ENCODE data around the gene ZMIZ2. TPM values are rescaled to one million over a fixed set of nuclear protein-coding genes. Genes with fewer than 3 reads are reported as not detected.
"Not testable (repeated sequence)": the region's sequence is repeated elsewhere in the genome, so short reads cannot be mapped to it uniquely, and the experiment has no call there.

Gene ZMIZ2
- polyA plus RNA-seq, 3 donors = 65.3 to 96.2 (median 94.6) TPM

DNA sequence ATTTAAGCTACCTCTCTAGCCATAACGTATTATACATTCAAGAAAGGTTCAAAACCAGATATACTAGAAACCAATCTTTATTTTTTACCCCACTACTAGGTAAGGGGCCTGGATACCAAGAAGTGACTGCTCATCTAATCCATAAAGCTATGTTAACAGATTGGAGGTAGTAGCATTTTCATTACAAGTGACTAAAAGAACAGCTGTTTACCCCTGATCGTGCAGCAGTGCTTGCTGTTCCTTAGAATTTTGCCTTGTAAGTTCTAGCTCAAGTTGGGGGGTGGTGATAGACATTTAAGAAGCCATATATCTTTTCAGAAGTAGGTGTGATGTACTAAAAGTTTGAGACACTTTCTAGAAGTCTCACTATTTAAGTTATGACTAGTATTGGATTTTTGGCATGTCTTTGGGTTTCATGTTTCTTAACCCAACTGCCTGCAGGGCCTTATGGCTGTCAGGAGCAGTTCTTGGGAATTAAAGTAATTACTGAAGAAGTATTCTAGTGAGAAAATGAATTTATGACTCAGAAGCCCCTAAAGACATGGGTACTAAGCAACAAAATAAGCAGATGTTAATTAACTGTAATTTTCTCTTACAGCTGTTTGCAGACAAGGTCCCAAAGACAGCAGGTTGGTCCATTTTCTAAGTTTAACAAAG is 50.1 kb downstream of the ZMIZ2 start:
- DNase-seq = no peak

DNA sequence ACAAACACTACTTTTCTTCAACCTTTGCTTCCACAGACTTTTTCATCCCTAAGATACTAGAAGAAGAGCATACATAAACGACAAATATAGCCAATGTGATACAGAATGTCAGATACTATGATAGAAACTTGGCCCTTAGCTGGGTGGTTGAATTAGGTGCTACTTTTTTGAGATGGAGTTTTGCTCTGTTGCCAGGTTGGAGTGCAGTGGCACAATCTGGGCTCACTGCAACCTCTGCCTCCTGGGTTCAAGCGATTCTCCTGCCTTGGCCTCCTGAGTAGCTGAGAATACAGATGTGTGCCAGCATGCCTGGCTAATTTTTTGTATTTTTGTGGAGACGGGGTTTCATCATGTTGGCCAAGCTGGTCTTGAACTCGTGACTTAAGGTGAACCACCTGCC is 51.3 kb downstream of the ZMIZ2 start:
- no peak for DNase-seq

DNA sequence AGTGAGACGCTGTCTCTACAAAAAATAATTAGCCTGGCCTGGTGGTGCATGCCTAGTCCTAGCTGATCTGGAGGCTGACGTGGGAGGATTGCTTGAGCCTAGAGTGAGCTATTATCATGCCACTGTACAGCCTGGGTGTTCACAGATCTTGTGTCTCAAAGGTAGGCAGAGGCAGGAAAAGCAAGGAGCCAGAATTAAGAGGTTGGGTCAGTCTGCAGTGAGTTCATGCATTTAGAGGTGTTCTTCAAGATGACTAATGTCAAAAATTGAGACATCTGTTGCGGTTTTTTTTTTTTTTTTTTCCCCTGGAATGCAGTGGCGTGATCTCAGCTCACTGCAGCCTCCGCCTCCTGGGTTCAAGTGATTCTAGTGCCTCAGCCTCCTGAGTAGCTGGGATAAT is 53.2 kb downstream of the ZMIZ2 start:
- DNase-seq = no peak

DNA sequence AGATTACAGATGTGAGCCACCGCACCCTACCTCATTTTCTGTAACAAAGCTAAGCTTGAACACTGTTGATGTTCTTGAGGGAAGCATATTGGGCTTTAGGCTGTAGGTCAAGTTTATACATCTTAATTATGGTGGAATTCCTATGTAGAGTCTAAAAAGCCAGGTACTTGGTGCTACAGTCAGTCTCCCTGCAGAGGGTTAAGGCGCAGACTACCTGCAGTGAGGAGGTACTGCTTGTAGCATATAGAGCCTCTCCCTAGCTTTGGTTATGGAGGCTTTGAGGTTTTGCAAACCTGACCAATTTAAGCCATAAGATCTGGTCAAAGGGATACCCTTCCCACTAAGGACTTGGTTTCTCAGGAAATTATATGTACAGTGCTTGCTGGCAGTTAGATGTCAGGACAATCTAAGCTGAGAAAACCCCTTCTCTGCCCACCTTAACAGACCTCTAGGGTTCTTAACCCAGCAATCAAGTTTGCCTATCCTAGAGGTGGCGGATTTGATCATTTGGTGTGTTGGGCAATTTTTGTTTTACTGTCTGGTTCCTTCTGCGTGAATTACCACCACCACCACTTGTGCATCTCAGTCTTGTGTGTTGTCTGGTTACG is 53.9 kb downstream of the ZMIZ2 start:
- DNase-seq = no peak

DNA sequence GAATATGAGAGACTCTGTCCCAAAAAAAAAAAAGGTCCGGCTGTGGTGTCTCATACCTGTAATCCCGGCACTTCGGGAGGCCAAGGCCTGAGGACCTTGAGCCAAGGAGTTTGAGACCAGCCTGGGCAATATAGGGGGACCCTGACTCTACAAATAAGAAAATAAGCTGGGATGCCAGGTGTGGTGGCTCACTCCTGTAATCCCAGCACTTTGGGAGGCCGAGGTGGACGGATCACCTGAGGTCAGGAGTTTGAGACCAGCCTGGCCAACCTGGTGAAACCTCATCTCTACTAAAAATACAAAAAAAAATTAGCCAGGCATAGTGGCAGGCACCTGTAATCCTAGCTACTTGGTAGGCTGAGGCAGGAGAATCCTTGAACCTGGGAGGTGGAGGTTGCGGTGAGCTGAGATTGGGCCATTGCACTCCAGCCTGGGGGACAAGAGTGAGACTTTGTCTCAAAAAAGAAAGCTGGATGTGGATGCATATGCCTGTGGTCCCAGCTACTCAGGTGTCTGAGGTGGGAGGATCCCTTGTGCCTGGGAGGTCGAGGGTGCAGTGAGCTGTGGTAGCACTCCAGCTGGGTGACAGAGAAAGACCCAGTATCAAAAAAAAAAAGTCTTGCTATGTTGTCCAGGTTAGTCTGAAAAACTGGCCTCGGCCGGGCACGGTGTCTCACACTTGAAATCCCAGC is 55.3 kb downstream of the ZMIZ2 start:
- DNase-seq = not testable (repeated sequence)

DNA sequence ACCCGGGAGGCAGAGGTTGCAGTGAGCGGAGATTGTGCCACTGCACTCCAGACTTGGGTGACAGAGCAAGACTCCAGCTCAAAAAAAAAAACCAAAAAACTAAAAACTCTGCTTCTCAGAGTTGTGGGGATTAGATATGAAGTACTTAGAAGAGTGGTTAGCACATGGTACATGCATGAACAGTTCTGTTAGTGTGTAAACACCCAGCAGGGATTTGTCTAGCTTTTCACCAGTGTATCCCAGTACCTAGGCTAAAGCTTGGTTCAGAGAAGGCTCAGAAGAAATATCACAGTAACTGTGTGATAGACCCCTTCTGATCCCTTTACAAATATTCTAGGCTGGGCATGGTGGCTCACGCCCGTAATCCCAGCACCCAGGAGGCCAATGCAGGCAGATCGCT is 57.3 kb downstream of the ZMIZ2 start:
- no peak for DNase-seq

DNA sequence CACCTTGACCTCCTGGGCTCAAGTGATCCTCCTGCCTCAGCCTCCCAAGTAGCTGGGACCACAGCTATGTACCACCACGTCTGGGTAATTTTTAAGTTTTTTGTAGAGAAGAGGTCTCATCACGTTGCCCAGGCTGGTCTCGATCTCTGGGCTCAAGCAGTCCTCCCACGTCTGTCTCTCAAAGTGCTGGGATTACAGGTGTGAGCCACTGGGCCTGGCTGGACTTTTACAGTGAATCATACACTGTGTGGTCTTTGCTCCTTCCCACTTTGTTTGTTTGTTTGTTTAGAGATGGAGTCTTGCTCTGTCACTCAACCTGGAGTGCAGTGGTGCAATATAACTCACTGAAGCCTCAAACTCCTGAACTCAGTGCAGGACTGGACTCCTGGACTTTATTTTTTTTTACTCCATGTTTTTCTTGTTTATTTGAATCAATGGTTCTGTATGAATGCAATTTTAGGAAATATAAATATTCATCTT is 60.3 kb downstream of the ZMIZ2 start:
- no peak for DNase-seq

DNA sequence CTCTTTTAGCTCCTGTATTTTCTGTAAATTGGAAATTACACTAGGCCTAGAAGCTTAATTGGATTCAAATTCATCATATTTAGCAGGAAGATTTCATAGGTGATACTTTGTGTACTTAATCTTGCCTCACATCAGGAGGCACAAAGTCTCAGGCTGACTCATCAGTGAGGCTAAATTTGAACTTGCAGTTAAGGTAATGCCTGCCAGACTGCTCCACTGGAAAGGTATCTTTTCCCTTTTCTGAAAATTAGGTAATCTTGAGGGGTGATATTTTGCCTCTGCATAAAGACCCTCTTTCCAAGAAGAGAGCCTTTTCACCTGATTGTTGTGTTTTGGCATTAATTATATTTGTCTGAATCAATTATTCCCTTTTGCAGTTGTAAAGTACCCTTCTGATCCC is 62.4 kb downstream of the ZMIZ2 start:
- DNase-seq = no peak

DNA sequence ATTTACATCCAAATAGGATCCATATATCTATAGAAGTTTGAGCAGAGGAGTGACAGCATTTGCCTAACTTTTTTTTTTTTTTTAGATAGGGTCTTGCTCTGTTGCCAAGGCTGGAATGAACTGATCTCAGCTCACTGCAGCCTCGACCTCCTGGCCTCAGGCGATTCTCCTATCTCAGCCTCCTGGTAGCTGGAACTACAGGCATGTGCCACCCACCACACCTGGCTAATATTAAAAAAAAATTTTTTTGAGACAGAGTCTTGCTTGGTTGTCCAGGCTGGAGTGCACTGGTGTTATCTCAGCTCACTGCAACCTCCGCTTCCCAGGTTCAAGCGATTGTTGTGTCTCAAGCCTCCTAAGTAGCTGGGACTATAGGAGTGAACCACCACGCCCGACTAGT is 62.9 kb downstream of the ZMIZ2 start:
- DNase-seq = no peak

DNA sequence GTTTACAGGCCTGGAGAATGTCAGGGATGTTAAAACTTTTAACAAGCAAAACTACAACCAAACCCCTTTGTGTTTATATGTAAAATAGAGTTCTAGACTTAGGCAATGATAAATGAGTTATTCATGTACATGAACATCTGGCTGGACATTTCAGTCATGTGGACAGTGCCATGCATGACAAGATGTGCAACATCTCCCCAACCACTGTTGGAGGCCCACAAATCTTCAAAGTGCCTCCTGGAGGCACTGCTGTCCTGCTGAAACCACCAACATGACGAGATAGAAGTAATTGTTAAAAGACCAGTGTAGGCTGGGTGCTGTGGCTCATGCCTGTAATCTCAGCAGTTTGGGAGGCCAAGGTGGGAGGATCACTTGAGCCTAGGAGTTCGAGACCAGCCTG is 66.3 kb downstream of the ZMIZ2 start:
- DNase-seq = no peak

DNA sequence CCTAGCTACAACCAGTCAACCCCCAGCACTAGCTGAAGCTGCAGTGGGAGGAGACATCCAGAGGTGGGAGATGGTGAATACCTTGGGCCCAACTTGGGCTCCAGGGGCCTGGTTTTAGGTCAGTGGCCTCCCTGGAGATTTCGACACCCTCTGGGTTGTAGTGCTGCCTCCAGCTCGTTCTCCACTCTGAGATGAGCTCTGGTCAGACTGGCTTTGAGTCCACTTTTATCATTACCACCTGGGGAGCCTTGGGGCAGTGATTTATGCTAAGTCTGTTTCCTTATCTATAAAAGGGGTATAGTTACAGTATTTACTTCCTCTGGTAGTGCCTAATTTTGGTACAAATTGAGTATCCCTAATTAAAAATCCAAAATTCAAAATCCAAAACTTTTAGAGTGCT is 70.6 kb downstream of the ZMIZ2 start:
- DNase-seq = no peak

Other genes starting within 250 kb of the ZMIZ2 start
- gene NPC1L1, start 207.5 kb upstream of the ZMIZ2 start, polyA plus RNA-seq (ENCODE audit: insufficient read length in 3 of 3) = 1 to 10 TPM; 4.0 to 4.3 (median 4.2) TPM
- gene DDX56, start 174.9 kb upstream of the ZMIZ2 start, polyA plus RNA-seq (ENCODE audit: insufficient read length in 3 of 3) = 100 to 1,000 TPM in 2 of 3 donors, 10 to 100 TPM in 1; 85.4 to 122 (median 117) TPM
- gene TMED4, start 166.6 kb upstream of the ZMIZ2 start, polyA plus RNA-seq (ENCODE audit: insufficient read length in 3 of 3) = 100 to 1,000 TPM; 123 to 177 (median 168) TPM
- 10 to 100 TPM; 87.9 to 96.6 (median 96.4) TPM for gene OGDH, start 142.2 kb upstream of the ZMIZ2 start, polyA plus RNA-seq (ENCODE audit: insufficient read length in 3 of 3)
- gene PPIA, start 47.8 kb downstream of the ZMIZ2 start, polyA plus RNA-seq (ENCODE audit: insufficient read length in 3 of 3) = 1,000 to 10,000 TPM; 1,223 to 1,327 (median 1,239) TPM
- 100 to 1,000 TPM; 222 to 245 (median 235) TPM for gene H2AZ2, start 99.2 kb downstream of the ZMIZ2 start, polyA plus RNA-seq (ENCODE audit: insufficient read length in 3 of 3)
- gene PURB, start 136.7 kb downstream of the ZMIZ2 start, polyA plus RNA-seq (ENCODE audit: insufficient read length in 3 of 3) = 10 to 100 TPM; 26.8 to 36.7 (median 34.6) TPM
- under 1 TPM; 0.62 to 0.74 (median 0.64) TPM for gene MYO1G, start 230.2 kb downstream of the ZMIZ2 start, polyA plus RNA-seq (ENCODE audit: insufficient read length in 3 of 3)

All from renal pelvis (tissue), 4 donors.